Activated CD8-positive, alpha-beta memory T cell treated with anti-CD3 and anti-CD28 coated beads, Interleukin-2, amount 50 U/mL, for 48 hours (primary cell): Measurements from ENCODE around the gene CASP9.
"Not testable (repeated sequence)": the region's sequence is repeated elsewhere in the genome, so short reads cannot be mapped to it uniquely, and the experiment has no call there.

Experiments used
- DNase-seq: peaks from one replicate; pipeline ENCODE4 v3.0.0-alpha.2; 2020

The CASP9 gene

GRCh38 chr1:15493869-15494390 lies 30.1 kb downstream of the CASP9 start:
- DNase-seq: no peak

- DNase-seq: no peak
Observed at GRCh38 chr1:15492596-15492995, 31.4 kb downstream of the CASP9 start.

- not testable (repeated sequence) for DNase-seq
Observed at GRCh38 chr1:15491010-15491409, 33.0 kb downstream of the CASP9 start.

GRCh38 chr1:15489052-15489736 lies 34.8 kb downstream of the CASP9 start:
- DNase-seq: no peak

GRCh38 chr1:15488371-15488770 lies 35.6 kb downstream of the CASP9 start:
- DNase-seq: no peak

GRCh38 chr1:15486844-15487610 lies 37.0 kb downstream of the CASP9 start:
- not testable (repeated sequence) for DNase-seq

- no peak for DNase-seq
Observed at GRCh38 chr1:15485636-15486035, 38.4 kb downstream of the CASP9 start.

- DNase-seq: not testable (repeated sequence)
Observed at GRCh38 chr1:15484443-15484842, 39.6 kb downstream of the CASP9 start.

GRCh38 chr1:15483971-15484370 lies 40.0 kb downstream of the CASP9 start:
- no peak for DNase-seq

- DNase-seq: not testable (repeated sequence)
Observed at GRCh38 chr1:15482983-15483543, 41.0 kb downstream of the CASP9 start.

- DNase-seq: not testable (repeated sequence)
Observed at GRCh38 chr1:15482455-15482854, 41.6 kb downstream of the CASP9 start.

GRCh38 chr1:15479654-15480347 lies 44.2 kb downstream of the CASP9 start:
- DNase-seq: no peak

- no peak for DNase-seq
Observed at GRCh38 chr1:15477646-15478212, 46.3 kb downstream of the CASP9 start.

- no peak for DNase-seq
Observed at GRCh38 chr1:15476927-15477326, 47.1 kb downstream of the CASP9 start.

GRCh38 chr1:15475752-15476314 lies 48.2 kb downstream of the CASP9 start, which contains the start of gene CELA2B:
Gene CELA2B (plus strand): TSS chr1:15476104. CDS start chr1:15476126, 22 bp downstream.
- DNase-seq: no peak

GRCh38 chr1:15472587-15472986 lies 51.4 kb downstream of the CASP9 start:
- DNase-seq: no peak

- DNase-seq: not testable (repeated sequence)
Observed at GRCh38 chr1:15471723-15472122, 52.3 kb downstream of the CASP9 start.

GRCh38 chr1:15471067-15471466 lies 52.9 kb downstream of the CASP9 start:
- not testable (repeated sequence) for DNase-seq

GRCh38 chr1:15469821-15470448 lies 54.1 kb downstream of the CASP9 start:
- DNase-seq: not testable (repeated sequence)

- DNase-seq: no peak
Observed at GRCh38 chr1:15469361-15469760, 54.7 kb downstream of the CASP9 start.

GRCh38 chr1:15468145-15468544 lies 55.9 kb downstream of the CASP9 start:
- no peak for DNase-seq
